ENCODE measurements around the gene AP4S1.

Gene AP4S1

DNA sequence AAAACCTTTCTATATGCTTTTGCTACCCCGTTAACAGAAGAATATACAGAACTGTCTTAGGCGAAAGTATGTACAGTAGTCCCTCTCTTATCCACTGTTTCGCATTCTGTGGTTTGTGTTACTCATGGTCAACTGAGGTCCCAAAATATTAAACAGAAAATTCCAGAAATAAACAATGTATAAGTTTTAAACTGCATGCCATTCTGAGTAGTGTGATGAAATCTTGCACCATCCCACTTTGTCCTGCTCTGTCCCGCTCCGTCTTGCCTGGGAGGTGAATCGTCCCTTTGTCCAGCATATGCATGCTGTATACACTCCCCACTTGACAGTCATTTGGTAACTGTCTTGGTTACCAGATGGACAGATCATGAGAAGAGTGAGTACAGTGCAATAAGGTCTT is 70.8 kb downstream of the AP4S1 start:
- Mint-ChIP-seq H3K9me3 (no peaks in the 10 kb centered on the region), H3K4me3 (no peak overlapping the region), H3K27me3 (no peaks in the 10 kb centered on the region), H3K4me1 (peaks cover 6 to 8% of the 10 kb centered on the region in 2 donors), H3K36me3 (peaks cover 15 to 28% of the 10 kb centered on the region in 2 donors), H3K27ac (no peak overlapping the region)
- no peak for ATAC-seq (replicated peaks)
- no peak for DNase-seq

DNA sequence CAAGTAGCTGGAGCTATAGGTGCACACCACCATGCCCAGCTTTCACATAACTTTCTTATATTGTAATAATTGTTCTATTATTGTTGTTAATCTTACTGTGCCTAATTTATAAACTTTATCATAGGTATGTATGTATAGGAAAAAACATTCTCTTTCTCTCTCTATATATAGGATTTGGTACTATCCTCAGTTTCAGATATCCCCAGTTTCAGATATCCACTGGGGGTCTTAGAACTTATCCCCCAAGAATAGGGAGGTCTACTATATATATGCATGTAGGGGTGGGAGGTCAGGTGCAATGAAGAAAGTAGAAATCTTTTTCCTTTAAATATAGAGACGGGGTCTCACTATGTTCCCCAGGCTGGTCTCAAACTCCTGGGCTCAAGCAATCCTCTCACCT is 71.6 kb downstream of the AP4S1 start:
- Mint-ChIP-seq H3K27ac (no peak overlapping the region), H3K9me3 (no peaks in the 10 kb centered on the region), H3K4me1 (peaks cover 1% of the 10 kb centered on the region in 2 donors), H3K4me3 (no peak overlapping the region), H3K27me3 (no peaks in the 10 kb centered on the region), H3K36me3 (peaks cover 20 to 34% of the 10 kb centered on the region in 2 donors)
- ATAC-seq (replicated peaks) (no peak), DNase-seq (no peak)

DNA sequence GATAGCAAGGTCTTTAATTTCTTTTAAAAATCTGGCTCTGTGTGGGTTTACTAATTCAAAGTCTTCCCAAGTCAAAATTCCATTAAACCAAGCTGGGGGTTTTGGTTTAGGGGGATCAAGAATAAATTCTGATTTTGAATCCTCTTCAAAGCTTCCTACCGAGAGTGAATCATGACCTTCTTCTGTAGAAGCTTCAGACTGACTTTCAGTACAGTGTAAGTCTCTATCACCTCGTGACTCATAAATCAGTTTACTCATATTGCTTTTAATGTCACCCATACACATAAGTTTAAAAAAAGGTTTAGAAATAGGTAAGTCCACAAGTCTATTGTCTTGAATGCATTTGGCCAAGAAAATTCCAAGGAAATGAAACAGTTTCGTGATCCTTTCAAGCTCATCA is 81.3 kb downstream of the AP4S1 start:
- ATAC-seq (replicated peaks) (no peak), DNase-seq (no peak)
- H3K9me3 Mint-ChIP-seq, result peaks cover 0 to 2% of the 10 kb centered on the region in 2 donors
- no peaks in the 10 kb centered on the region for H3K4me1 Mint-ChIP-seq
- no peak overlapping the region for H3K27ac Mint-ChIP-seq
- no peaks in the 10 kb centered on the region for H3K27me3 Mint-ChIP-seq
- peaks cover 37 to 45% of the 10 kb centered on the region in 2 donors for H3K36me3 Mint-ChIP-seq
- H3K4me3 Mint-ChIP-seq, result no peak overlapping the region

DNA sequence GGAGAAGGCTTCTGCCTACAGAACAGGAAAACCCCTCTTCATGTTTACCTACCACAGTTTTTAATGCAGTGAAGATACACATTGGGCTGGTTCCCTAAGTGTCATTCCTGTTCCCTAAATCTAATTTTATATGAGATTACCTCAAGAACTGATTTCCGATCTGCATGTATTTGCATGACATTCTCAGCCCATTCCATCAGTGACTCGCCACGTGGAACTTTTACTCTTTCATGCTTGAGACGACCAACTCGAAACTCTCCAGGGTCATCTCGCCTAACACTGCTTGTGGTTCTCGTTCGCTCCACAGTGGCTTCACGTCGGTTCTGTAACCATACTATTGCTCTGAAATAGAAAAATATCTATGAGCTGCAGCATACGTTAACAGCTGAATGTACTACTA is 83.8 kb downstream of the AP4S1 start:
- Mint-ChIP-seq H3K4me3 (no peak overlapping the region), H3K36me3 (peaks cover 25 to 30% of the 10 kb centered on the region in 2 donors), H3K27ac (peak overlapping the region; percentile 20), H3K9me3 (no peaks in the 10 kb centered on the region), H3K27me3 (no peaks in the 10 kb centered on the region), H3K4me1 (no peaks in the 10 kb centered on the region)
- ATAC-seq (replicated peaks) (peak in 1 of 2 donors; percentile 27), DNase-seq (no peak)

DNA sequence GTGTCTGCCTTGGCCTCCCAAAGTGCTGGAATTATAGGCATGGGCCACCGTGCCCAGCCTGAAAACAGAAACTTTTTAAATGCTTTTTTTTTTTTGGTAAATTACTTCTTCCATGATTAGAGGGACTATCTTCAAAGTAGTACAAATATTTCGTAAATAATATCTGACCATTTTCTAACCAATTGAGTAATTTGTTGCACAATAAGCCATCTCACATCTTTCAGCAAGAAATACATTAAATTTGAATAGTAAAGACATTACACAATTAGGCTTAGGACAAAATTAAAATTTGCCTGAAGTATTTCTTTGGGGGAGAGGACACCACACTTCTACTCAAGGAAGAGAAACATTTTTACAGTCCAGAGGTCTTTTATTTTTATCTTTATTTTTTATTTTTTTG is 85.4 kb downstream of the AP4S1 start:
- H3K4me1 Mint-ChIP-seq, result no peaks in the 10 kb centered on the region
- no peak for ATAC-seq (replicated peaks)
- no peaks in the 10 kb centered on the region for H3K27me3 Mint-ChIP-seq
- peaks cover 20 to 26% of the 10 kb centered on the region in 2 donors for H3K36me3 Mint-ChIP-seq
- no peaks in the 10 kb centered on the region for H3K9me3 Mint-ChIP-seq
- H3K27ac Mint-ChIP-seq, result no peak overlapping the region
- no peak for DNase-seq
- no peak overlapping the region for H3K4me3 Mint-ChIP-seq

DNA sequence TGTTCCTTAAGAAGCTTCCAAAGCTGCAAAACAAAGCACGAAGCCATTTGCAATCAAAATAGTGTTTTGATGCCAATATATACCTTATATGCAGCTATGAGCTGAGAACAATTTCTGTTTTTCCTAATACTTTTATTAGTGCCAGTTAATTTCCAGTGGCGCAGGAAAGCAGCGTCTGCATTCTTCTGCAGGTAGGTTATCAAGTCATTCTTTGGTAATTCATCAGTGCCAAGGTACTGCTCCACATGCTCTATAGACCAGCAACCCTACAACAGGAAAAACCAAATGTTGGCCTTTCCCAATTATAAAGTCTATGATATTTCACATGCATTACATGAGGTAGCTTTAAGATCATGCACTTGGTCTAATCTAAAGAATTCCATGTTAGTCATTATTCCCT is 88.3 kb downstream of the AP4S1 start:
- ATAC-seq (replicated peaks), result no peak
- no peak overlapping the region for H3K27ac Mint-ChIP-seq
- H3K9me3 Mint-ChIP-seq, result no peaks in the 10 kb centered on the region
- no peak for DNase-seq
- no peak overlapping the region for H3K4me3 Mint-ChIP-seq
- H3K4me1 Mint-ChIP-seq, result no peaks in the 10 kb centered on the region
- H3K27me3 Mint-ChIP-seq, result no peaks in the 10 kb centered on the region
- H3K36me3 Mint-ChIP-seq, result peaks cover 20 to 29% of the 10 kb centered on the region in 2 donors

DNA sequence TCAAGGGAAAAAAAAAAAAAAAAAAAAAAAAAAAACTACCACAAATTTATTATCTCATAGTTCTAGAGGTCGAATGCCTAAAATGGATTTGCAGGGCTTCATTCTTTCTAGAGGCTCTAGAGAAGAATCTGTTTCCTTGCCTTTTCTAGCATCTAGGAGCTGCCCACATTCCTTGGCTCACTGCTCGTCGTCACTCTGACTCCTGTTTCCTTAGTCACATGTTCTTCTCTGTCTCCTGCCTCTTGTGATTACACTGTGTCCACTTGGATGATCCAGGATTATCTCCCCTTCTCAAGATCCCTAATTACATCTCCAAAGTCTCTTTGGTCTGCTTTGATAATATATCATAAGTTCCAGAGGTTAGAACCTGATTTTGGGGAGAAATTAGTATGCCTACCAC is 93.4 kb downstream of the AP4S1 start:
- no peaks in the 10 kb centered on the region for H3K9me3 Mint-ChIP-seq
- H3K27me3 Mint-ChIP-seq, result no peaks in the 10 kb centered on the region
- peaks cover 26 to 33% of the 10 kb centered on the region in 2 donors for H3K36me3 Mint-ChIP-seq
- no peak for DNase-seq
- no peak for ATAC-seq (replicated peaks)
- H3K27ac Mint-ChIP-seq, result peak overlapping the region; percentile 17
- H3K4me3 Mint-ChIP-seq, result no peak overlapping the region
- peaks cover 0 to 1% of the 10 kb centered on the region in 2 donors for H3K4me1 Mint-ChIP-seq

DNA sequence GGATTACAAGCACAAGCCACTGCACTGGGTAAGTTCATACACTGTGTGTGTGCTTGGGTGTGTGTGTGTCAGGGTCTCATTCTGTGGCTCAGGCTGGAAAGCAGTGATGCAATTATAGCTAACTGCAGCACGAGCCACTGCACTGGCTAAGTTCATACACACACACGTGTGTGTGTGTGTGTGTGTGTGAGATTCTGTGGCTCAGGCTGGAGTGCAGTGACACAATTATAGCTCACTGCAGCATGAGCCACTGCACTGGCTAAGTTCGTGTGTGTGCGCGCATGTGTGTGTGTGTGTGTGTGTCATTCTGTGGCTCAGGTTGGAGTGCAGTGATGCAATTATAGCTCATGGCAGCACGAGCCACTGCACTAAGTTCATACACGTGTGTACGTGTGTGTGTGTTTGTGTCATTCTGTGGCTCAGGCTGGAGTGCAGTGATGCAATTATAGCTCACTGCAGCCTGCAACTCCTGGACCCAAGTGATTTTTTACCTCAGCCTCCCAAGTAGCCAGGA is 96.7 kb downstream of the AP4S1 start:
- Mint-ChIP-seq H3K27me3 (no peaks in the 10 kb centered on the region), H3K9me3 (no peaks in the 10 kb centered on the region), H3K36me3 (peaks cover 16 to 31% of the 10 kb centered on the region in 2 donors), H3K4me3 (no peak overlapping the region), H3K27ac (no peak overlapping the region), H3K4me1 (peaks cover 0 to 1% of the 10 kb centered on the region in 2 donors)
- ATAC-seq (replicated peaks) (no peak), DNase-seq (no peak)

DNA sequence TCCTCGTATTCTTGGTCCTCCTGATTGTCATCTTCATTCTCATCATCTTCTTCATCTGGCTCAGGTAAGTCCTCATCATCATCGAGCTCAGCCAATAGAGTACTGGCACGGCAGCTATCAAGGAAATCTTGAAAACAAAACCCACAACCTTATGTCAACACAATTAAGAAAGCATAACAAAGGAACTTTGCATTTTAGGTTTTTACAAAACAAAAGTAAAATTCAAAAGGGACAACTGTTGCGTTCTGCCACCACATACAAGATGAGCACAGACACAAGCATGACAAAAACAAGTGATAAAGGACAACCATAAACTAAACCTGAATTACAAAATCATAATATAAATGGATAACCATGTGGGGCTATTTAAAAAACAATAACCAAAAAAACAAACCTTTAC is 97.5 kb downstream of the AP4S1 start:
- DNase-seq, result no peak
- ATAC-seq (replicated peaks), result no peak
- H3K36me3 Mint-ChIP-seq, result peaks cover 18 to 35% of the 10 kb centered on the region in 2 donors
- H3K4me3 Mint-ChIP-seq, result no peak overlapping the region
- no peak overlapping the region for H3K27ac Mint-ChIP-seq
- H3K27me3 Mint-ChIP-seq, result no peaks in the 10 kb centered on the region
- H3K9me3 Mint-ChIP-seq, result no peaks in the 10 kb centered on the region
- H3K4me1 Mint-ChIP-seq, result peaks cover 0 to 1% of the 10 kb centered on the region in 2 donors

DNA sequence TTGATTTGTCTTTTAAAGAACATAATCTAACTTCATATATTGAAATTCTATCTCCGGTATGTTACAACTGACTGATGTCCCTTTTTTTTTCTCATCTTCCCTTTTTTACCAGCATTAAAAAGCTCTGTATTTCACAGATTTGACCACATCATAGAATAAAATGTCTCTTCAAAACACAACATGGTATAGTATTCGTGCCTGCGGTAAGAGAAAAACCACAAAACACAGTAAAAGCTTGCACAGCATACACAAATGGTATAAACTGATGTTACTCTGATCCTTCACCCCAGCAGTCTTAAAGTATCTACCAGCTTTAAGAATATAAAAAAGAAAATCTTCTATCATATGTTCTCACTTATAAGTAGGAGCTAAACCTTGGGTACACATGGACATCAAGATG is 98.7 kb downstream of the AP4S1 start:
- no peak overlapping the region for H3K4me3 Mint-ChIP-seq
- H3K9me3 Mint-ChIP-seq, result no peaks in the 10 kb centered on the region
- H3K4me1 Mint-ChIP-seq, result peaks cover 9% of the 10 kb centered on the region in 2 donors
- H3K27ac Mint-ChIP-seq, result peak overlapping the region; percentile 11
- H3K36me3 Mint-ChIP-seq, result peaks cover 22 to 36% of the 10 kb centered on the region in 2 donors
- ATAC-seq (replicated peaks) (peak in 1 of 2 donors; percentile 44), DNase-seq (no peak)
- H3K27me3 Mint-ChIP-seq, result no peaks in the 10 kb centered on the region

DNA sequence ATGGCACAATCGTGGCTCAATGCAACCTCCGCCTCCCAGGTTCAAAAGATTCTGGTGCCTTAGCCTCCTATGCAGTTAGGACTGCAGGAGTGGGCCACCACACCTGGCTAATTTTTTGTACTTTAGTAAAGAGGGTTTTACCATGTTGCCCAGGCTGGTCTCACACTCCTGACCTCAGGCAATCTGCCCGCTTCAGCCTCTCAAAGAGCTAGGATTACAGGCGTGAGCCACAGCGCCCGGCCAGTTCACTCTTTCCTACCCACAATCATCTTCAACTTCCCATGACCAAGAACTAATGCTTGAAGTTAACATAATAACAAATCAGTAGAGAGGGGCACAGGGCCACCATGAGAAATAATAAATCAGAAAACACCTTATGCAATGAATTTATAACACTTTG is 99.8 kb downstream of the AP4S1 start:
- H3K9me3 Mint-ChIP-seq, result no peaks in the 10 kb centered on the region
- H3K4me1 Mint-ChIP-seq, result peaks cover 10% of the 10 kb centered on the region in 2 donors
- H3K4me3 Mint-ChIP-seq, result no peak overlapping the region
- peaks cover 19 to 32% of the 10 kb centered on the region in 2 donors for H3K36me3 Mint-ChIP-seq
- H3K27ac Mint-ChIP-seq, result no peak overlapping the region
- DNase-seq, result no peak
- ATAC-seq (replicated peaks), result no peak
- no peaks in the 10 kb centered on the region for H3K27me3 Mint-ChIP-seq

DNA sequence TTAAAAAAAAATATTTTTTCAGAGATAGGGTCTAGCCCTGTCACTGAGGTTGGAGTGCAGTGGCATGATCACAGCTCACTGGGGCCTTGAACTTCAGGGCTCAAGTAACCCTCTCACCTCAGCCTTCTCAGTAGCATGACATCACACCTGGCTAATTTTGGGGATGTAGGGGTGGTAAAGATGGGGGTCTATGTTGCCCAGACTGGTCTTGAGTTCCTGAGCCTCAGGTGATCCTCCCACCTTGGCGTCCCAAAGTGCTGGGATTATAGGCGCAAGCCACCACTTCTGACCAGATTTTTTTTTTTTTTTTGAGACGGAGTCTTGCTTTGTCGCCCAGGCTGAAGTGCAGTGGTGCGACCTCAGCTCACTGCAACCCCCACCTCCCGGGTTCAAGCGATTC is 101.2 kb downstream of the AP4S1 start:
- H3K27me3 Mint-ChIP-seq, result no peaks in the 10 kb centered on the region
- no peak overlapping the region for H3K4me3 Mint-ChIP-seq
- H3K27ac Mint-ChIP-seq, result peak overlapping the region; percentile 20
- H3K4me1 Mint-ChIP-seq, result peaks cover 10% of the 10 kb centered on the region in 2 donors
- no peaks in the 10 kb centered on the region for H3K9me3 Mint-ChIP-seq
- H3K36me3 Mint-ChIP-seq, result peaks cover 16 to 38% of the 10 kb centered on the region in 2 donors
- DNase-seq, result no peak
- no peak for ATAC-seq (replicated peaks)

DNA sequence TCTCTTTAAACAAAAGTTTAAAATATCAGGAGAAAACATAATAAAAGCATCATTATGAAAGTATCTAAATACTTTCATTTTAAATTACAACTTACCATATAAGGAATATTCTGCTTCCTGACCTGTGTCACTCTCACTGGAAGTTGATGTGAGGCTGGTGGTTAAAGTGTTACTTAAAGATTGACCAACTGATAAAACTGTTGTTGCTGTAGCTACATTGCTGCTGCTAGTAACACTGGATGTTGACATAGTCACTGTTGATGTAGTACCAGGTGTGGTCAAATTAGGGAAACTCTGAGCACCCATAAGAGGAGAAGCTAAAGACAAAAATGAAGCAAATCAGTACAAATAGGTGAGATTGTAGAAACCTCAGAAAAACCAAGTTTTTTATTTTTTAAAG is 102.2 kb downstream of the AP4S1 start:
- H3K27me3 Mint-ChIP-seq, result no peaks in the 10 kb centered on the region
- peaks cover 16 to 32% of the 10 kb centered on the region in 2 donors for H3K36me3 Mint-ChIP-seq
- H3K4me1 Mint-ChIP-seq, result peaks cover 10% of the 10 kb centered on the region in 2 donors
- peak in 1 of 2 donors; percentile 22 for ATAC-seq (replicated peaks)
- DNase-seq, result no peak
- H3K9me3 Mint-ChIP-seq, result no peaks in the 10 kb centered on the region
- no peak overlapping the region for H3K27ac Mint-ChIP-seq
- H3K4me3 Mint-ChIP-seq, result no peak overlapping the region

DNA sequence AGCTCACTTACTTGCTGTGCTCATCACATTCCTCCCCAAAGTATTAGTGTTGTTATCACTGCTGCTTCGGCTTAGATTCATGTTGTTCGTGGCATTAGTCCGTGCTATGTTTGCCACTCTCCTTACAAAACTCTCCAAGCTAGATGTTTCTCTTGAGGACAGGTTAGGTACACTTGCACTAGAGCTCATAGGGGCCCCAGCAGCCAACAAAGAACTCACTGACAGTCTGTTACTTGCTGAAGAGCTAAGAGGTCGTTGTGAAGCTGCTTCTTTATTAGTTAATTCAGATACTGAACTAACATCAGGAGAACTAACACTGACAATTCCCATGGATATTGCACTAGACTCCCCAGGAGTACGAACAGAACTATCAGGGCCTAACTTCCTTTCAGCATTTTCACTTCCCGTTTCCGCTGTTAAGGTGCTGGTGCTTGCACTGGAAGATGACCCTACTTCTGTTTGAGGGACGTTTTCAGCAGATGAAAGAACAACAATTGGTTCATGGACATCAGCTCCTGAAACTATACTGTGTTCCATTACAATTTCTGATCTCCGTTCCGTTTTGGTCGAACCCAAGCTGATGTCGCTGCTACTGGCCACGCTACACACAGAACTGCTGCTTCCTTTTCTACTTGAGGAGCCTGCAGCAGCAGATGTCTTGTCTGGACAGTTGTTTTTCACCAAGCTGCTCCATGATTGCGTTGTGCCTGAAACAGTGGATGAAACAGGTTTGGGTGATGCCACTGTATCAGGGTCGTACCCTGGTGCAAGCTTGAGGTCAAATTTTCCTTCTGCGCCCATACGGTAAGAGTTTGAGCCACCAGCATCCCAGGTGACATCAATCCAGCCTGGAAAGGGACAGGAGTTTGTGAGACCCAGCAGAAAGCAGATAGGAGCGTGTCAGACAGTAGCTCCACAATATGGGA is 103.4 kb downstream of the AP4S1 start:
- peaks cover 10% of the 10 kb centered on the region in 2 donors for H3K4me1 Mint-ChIP-seq

DNA sequence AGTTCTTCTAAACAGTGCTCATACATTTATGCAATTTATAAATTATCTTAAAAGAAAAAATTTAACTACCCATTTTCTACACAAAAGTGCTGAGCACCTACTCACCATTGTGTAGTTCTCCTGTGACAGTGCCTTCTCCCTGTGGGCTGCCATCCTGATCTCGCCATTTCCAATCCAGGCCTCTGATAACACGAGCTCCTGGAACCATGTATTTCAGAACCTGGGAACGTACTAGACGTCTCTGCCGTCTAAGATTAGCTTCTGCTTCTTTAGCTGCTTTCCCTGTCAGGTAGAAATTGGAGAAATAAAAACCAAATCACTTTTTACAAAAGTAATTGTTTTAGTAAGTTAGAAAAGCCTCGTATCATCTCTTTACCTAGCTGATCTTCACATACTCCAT is 107.7 kb downstream of the AP4S1 start:
- Mint-ChIP-seq H3K4me3 (no peak overlapping the region), H3K36me3 (peaks cover 19 to 27% of the 10 kb centered on the region in 2 donors), H3K27ac (peak overlapping the region; percentile 63), H3K9me3 (no peaks in the 10 kb centered on the region), H3K27me3 (no peaks in the 10 kb centered on the region), H3K4me1 (peaks cover 10% of the 10 kb centered on the region in 2 donors)
- ATAC-seq (replicated peaks) (no peak), DNase-seq (no peak)

More for the DNA sequence above, 103.4 kb downstream of the AP4S1 start:
- H3K9me3 Mint-ChIP-seq, result no peaks in the 10 kb centered on the region
- H3K4me3 Mint-ChIP-seq, result no peak overlapping the region
- H3K27me3 Mint-ChIP-seq, result no peaks in the 10 kb centered on the region
- ATAC-seq (replicated peaks), result peak; percentile 77 to 78
- peak overlapping the region; percentile 77 for H3K27ac Mint-ChIP-seq
- H3K36me3 Mint-ChIP-seq, result peaks cover 17 to 35% of the 10 kb centered on the region in 2 donors
- peak; percentile 1 for DNase-seq
